H1 (cell line): ENCODE results near the gene INPP5A. TPM values are rescaled to one million over a fixed set of nuclear protein-coding genes. Genes with fewer than 3 reads are reported as not detected.

ENCODE experiments used
- CHD2 ChIP-seq: IDR thresholded peaks from 2 replicates; pipeline ENCODE4 v1.6.1; 2012; ENCODE audit warnings: low read length, improper control_type of control experiment
- GABPA ChIP-seq: IDR thresholded peaks from 2 replicates; pipeline ENCODE4 v1.6.1; 2011; ENCODE audit warnings: mild to moderate bottlenecking, low read length, moderate library complexity, borderline replicate concordance; ENCODE audit not compliant: insufficient read depth
- GTF2F1 ChIP-seq: IDR thresholded peaks from 2 replicates; pipeline ENCODE4 v1.6.1; 2012; ENCODE audit warnings: low read depth, low read length, improper control_type of control experiment, borderline replicate concordance
- JUN ChIP-seq: IDR thresholded peaks from 2 replicates; pipeline ENCODE4 v1.6.1; 2011; ENCODE audit warnings: low read depth, mild to moderate bottlenecking, improper control_type of control experiment, low read length
- KDM1A ChIP-seq: fragments of 200-600, 300-600 bp; sonication (generic); IDR thresholded peaks from 2 replicates; pipeline ENCODE4 v1.7.1; 2016; ENCODE audit warnings: mild to moderate bottlenecking, low read length, borderline replicate concordance
- MAFK ChIP-seq: IDR thresholded peaks from 2 replicates; pipeline ENCODE4 v1.6.1; 2012; ENCODE audit warnings: low read depth, mild to moderate bottlenecking, improper control_type of control experiment, low read length
- POU5F1 ChIP-seq: IDR thresholded peaks from 2 replicates; pipeline ENCODE4 v1.6.1; 2011; ENCODE audit warnings: low read depth, mild to moderate bottlenecking, low read length, moderate library complexity
- RAD21 ChIP-seq, 2 experiments: IDR thresholded peaks in 1 of 2; conservative IDR thresholded peaks in 1 of 2; 2 replicates each; pipeline ENCODE4 v1.6.1; 2011; ENCODE audit warnings: low read depth in 2 of 2, low read length in 2 of 2, improper control_type of control experiment in 1 of 2, inconsistent platforms in 1 of 2, mild to moderate bottlenecking in 1 of 2, moderate library complexity in 1 of 2
- polyA plus RNA-seq, 7 experiments: library from polyadenylated mRNA; depleted of rRNA in 3 of 7; stranded (reverse) in 5 of 7; unstranded in 2 of 7; fragments of >200 nt in 5 of 7; fragments of 200-250 nt in 2 of 7; gene quantifications; 1 replicate in 5 of 7; 2 replicates in 1 of 7; 4 replicates in 1 of 7; pipeline versions ENCODE4 v1.2.1 to v1.2.3, GENCODE V29; 2011 to 2013; ENCODE audit warnings: missing spikeins in 2 of 7, mixed read lengths in 2 of 7
- total RNA-seq: library from RNA; stranded (reverse); fragmentation: NEBNext Ultra II Directional; extraction: Animal tissue kit (Norgen Biotek cat#: 25700); gene quantifications from 2 replicates; pipeline ENCODE4 v1.2.1, GENCODE V29; 2021
- TF ChIP-seq, protein P1 (sequence below): fragments of 300-600 bp; sonication (generic); IDR thresholded peaks from 2 replicates; pipeline ENCODE4 v1.7.1; 2012; ENCODE audit warnings: low read length, moderate library complexity, mild to moderate bottlenecking, inconsistent platforms; ENCODE audit not compliant: insufficient replicate concordance

Gene INPP5A
- total and polyA plus RNA-seq, 2 of the 8 experiments (the other 6 are each of a cell fraction or from before 2014, with no cell fraction given): 19.7 to 27.5 TPM

DNA sequence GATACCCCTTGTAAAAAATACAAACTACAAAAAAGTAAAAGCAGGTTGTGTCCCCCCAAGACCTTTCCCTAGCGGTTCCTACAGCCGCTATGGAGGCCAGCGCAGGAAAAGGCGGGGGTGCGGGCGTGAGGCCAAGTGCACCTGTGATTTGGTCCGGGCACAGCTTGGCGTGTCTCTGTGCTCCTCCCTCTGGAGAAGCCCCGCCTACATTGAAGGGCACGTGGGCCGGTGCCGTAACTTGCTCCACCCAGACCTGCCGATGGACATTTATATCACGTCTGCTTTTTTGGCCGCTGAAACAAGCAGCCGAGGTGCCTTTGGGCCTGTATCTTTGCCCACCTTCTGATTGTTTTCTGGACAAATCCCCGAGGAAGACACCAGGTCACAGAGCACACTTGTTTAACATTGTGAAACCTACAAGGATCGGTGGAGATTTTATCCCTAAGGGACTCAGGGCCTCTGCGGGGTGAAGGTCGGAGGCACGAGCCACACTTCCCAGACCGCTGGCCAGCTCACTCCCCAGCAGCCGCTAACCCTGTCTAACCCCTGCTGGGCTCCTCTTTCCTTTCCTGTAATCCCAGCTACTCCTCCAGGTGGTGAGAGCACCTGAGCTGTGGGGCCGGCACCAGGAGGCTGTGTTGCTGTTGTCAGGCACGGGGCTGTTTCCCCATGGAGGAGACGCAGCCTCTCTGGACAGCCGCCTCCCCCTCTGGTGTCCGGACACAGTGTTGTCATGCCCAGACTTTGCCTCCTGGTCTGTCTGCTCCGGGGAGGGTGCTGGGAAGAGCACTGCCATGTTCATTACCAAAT is 18.8 kb upstream of the INPP5A start (continued):
- TF ChIP-seq, protein P1, sequence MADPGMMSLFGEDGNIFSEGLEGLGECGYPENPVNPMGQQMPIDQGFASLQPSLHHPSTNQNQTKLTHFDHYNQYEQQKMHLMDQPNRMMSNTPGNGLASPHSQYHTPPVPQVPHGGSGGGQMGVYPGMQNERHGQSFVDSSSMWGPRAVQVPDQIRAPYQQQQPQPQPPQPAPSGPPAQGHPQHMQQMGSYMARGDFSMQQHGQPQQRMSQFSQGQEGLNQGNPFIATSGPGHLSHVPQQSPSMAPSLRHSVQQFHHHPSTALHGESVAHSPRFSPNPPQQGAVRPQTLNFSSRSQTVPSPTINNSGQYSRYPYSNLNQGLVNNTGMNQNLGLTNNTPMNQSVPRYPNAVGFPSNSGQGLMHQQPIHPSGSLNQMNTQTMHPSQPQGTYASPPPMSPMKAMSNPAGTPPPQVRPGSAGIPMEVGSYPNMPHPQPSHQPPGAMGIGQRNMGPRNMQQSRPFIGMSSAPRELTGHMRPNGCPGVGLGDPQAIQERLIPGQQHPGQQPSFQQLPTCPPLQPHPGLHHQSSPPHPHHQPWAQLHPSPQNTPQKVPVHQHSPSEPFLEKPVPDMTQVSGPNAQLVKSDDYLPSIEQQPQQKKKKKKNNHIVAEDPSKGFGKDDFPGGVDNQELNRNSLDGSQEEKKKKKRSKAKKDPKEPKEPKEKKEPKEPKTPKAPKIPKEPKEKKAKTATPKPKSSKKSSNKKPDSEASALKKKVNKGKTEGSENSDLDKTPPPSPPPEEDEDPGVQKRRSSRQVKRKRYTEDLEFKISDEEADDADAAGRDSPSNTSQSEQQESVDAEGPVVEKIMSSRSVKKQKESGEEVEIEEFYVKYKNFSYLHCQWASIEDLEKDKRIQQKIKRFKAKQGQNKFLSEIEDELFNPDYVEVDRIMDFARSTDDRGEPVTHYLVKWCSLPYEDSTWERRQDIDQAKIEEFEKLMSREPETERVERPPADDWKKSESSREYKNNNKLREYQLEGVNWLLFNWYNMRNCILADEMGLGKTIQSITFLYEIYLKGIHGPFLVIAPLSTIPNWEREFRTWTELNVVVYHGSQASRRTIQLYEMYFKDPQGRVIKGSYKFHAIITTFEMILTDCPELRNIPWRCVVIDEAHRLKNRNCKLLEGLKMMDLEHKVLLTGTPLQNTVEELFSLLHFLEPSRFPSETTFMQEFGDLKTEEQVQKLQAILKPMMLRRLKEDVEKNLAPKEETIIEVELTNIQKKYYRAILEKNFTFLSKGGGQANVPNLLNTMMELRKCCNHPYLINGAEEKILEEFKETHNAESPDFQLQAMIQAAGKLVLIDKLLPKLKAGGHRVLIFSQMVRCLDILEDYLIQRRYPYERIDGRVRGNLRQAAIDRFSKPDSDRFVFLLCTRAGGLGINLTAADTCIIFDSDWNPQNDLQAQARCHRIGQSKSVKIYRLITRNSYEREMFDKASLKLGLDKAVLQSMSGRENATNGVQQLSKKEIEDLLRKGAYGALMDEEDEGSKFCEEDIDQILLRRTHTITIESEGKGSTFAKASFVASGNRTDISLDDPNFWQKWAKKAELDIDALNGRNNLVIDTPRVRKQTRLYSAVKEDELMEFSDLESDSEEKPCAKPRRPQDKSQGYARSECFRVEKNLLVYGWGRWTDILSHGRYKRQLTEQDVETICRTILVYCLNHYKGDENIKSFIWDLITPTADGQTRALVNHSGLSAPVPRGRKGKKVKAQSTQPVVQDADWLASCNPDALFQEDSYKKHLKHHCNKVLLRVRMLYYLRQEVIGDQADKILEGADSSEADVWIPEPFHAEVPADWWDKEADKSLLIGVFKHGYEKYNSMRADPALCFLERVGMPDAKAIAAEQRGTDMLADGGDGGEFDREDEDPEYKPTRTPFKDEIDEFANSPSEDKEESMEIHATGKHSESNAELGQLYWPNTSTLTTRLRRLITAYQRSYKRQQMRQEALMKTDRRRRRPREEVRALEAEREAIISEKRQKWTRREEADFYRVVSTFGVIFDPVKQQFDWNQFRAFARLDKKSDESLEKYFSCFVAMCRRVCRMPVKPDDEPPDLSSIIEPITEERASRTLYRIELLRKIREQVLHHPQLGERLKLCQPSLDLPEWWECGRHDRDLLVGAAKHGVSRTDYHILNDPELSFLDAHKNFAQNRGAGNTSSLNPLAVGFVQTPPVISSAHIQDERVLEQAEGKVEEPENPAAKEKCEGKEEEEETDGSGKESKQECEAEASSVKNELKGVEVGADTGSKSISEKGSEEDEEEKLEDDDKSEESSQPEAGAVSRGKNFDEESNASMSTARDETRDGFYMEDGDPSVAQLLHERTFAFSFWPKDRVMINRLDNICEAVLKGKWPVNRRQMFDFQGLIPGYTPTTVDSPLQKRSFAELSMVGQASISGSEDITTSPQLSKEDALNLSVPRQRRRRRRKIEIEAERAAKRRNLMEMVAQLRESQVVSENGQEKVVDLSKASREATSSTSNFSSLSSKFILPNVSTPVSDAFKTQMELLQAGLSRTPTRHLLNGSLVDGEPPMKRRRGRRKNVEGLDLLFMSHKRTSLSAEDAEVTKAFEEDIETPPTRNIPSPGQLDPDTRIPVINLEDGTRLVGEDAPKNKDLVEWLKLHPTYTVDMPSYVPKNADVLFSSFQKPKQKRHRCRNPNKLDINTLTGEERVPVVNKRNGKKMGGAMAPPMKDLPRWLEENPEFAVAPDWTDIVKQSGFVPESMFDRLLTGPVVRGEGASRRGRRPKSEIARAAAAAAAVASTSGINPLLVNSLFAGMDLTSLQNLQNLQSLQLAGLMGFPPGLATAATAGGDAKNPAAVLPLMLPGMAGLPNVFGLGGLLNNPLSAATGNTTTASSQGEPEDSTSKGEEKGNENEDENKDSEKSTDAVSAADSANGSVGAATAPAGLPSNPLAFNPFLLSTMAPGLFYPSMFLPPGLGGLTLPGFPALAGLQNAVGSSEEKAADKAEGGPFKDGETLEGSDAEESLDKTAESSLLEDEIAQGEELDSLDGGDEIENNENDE: no peak
- TF ChIP-seq KDM1A (no peak), RAD21 (IDR thresholded peaks at IDR 0.05 in 1 of 2, conservative IDR thresholded peaks at IDR 0.05 in 1 of 2; ENCODE audit: low read depth in 2 of 2, low read length in 2 of 2) (peak; percentile 17 to 45; a peak in 3 of 4 replicates), MAFK (no peak), CHD2 (peak; percentile 10; the same call in 1 of the 2 replicates), JUN (no peak), GABPA (no peak; the same call in 1 of the 2 replicates), GTF2F1 (no peak), POU5F1 (no peak)
